Measurements from ENCODE around the gene NEGR1.

The NEGR1 gene

GRCh38 chr1:71850936-71851335 is 431.4 kb downstream of the NEGR1 start:
- TF ChIP-seq CTCF (IDR thresholded peaks at IDR 0.05; ENCODE audit: extremely low read depth, insufficient read depth, missing control alignments) = no peak
- in situ Hi-C loops (cut with MboI; ENCODE audit: low pct_unique_long_range_greater_than_20kb, low sequenced_read_pairs, unreplicated experiment) = no loop called here
- DNase-seq (ENCODE audit: low spot score) = no peak

GRCh38 chr1:71850515-71850914 is 431.8 kb downstream of the NEGR1 start:
- in situ Hi-C loops (cut with MboI; ENCODE audit: low pct_unique_long_range_greater_than_20kb, low sequenced_read_pairs, unreplicated experiment) = no loop called here
- DNase-seq (ENCODE audit: low spot score) = no peak
- no peak for TF ChIP-seq CTCF (IDR thresholded peaks at IDR 0.05; ENCODE audit: extremely low read depth, insufficient read depth, missing control alignments)

GRCh38 chr1:71843012-71843411 is 439.3 kb downstream of the NEGR1 start:
- no peak for TF ChIP-seq CTCF (IDR thresholded peaks at IDR 0.05; ENCODE audit: extremely low read depth, insufficient read depth, missing control alignments)
- DNase-seq (ENCODE audit: low spot score) = no peak
- in situ Hi-C loops (cut with MboI; ENCODE audit: low pct_unique_long_range_greater_than_20kb, low sequenced_read_pairs, unreplicated experiment) = no loop called here

GRCh38 chr1:71839876-71840275 is 442.5 kb downstream of the NEGR1 start:
- no peak for DNase-seq (ENCODE audit: low spot score)
- in situ Hi-C loops (cut with MboI; ENCODE audit: low pct_unique_long_range_greater_than_20kb, low sequenced_read_pairs, unreplicated experiment) = no loop called here
- TF ChIP-seq CTCF (IDR thresholded peaks at IDR 0.05; ENCODE audit: extremely low read depth, insufficient read depth, missing control alignments) = no peak

GRCh38 chr1:71836904-71837303 is 445.4 kb downstream of the NEGR1 start:
- no peak for TF ChIP-seq CTCF (IDR thresholded peaks at IDR 0.05; ENCODE audit: extremely low read depth, insufficient read depth, missing control alignments)
- DNase-seq (ENCODE audit: low spot score) = no peak
- in situ Hi-C loops (cut with MboI; ENCODE audit: low pct_unique_long_range_greater_than_20kb, low sequenced_read_pairs, unreplicated experiment) = no loop called here

- TF ChIP-seq CTCF (IDR thresholded peaks at IDR 0.05; ENCODE audit: extremely low read depth, insufficient read depth, missing control alignments) = no peak
- no peak for DNase-seq (ENCODE audit: low spot score)
- in situ Hi-C loops (cut with MboI; ENCODE audit: low pct_unique_long_range_greater_than_20kb, low sequenced_read_pairs, unreplicated experiment) = no loop called here
These were observed 446.9 kb downstream of the NEGR1 start for GRCh38 chr1:71835442-71835813.

All from GM13977 (cell line).